WTC11 (cell line): Measurements from ENCODE around the gene NFIC.

Experiments used
- CREB1 ChIP-seq: sonication (generic); formaldehyde crosslinking; IDR thresholded peaks from 2 replicates; pipeline ENCODE4 v1.8.0; 2023; ENCODE audit warnings: mild to moderate bottlenecking, missing genetic modification reagents
- CREM ChIP-seq: sonication (generic); formaldehyde crosslinking; IDR thresholded peaks from 2 replicates; pipeline ENCODE4 v1.8.1; 2022; ENCODE audit warnings: mild to moderate bottlenecking, missing genetic modification reagents, moderate library complexity
- CTCF ChIP-seq: fragments of 200-600 bp; IDR thresholded peaks from 2 replicates; pipeline ENCODE4 v1.8.0; 2022; ENCODE audit warnings: antibody characterized with exemption
- E2F4 ChIP-seq: sonication (generic); formaldehyde crosslinking; IDR thresholded peaks from 2 replicates; pipeline ENCODE4 v1.8.1; 2022; ENCODE audit warnings: low read depth, mild to moderate bottlenecking, moderate library complexity, missing genetic modification reagents, borderline replicate concordance
- FOXP1 ChIP-seq: sonication (generic); formaldehyde crosslinking; IDR thresholded peaks from 2 replicates; pipeline ENCODE4 v1.8.0; 2022; ENCODE audit warnings: missing genetic modification reagents, mild to moderate bottlenecking, moderate library complexity, borderline replicate concordance
- JUN ChIP-seq: sonication (generic); formaldehyde crosslinking; IDR thresholded peaks from 2 replicates; pipeline ENCODE4 v1.8.0; 2023; ENCODE audit warnings: mild to moderate bottlenecking, missing genetic modification reagents
- MXD4 ChIP-seq: fragments of 250-450 bp; sonication (Bioruptor Pico); IDR thresholded peaks from 2 replicates; pipeline ENCODE4 v1.8.0; 2021; ENCODE audit warnings: mild to moderate bottlenecking, moderate library complexity, borderline replicate concordance
- SP1 ChIP-seq: sonication (generic); formaldehyde crosslinking; conservative IDR thresholded peaks from 2 replicates; pipeline ENCODE4 v1.8.1; 2022; ENCODE audit warnings: missing genetic modification reagents
- TEAD4 ChIP-seq: sonication (generic); formaldehyde crosslinking; IDR thresholded peaks from 2 replicates; pipeline ENCODE4 v1.8.0; 2022; ENCODE audit warnings: mild to moderate bottlenecking, missing genetic modification reagents
- ZBTB21 ChIP-seq: sonication (generic); formaldehyde crosslinking; IDR thresholded peaks from 2 replicates; pipeline ENCODE4 v1.8.1; 2023; ENCODE audit warnings: mild to moderate bottlenecking, missing genetic modification reagents, borderline replicate concordance

- TF ChIP-seq TEAD4 (CRISPR knock-in tag): no peak
- no peak for TF ChIP-seq E2F4 (CRISPR knock-in tag)
- TF ChIP-seq ZBTB21 (CRISPR knock-in tag): no peak
- no peak for TF ChIP-seq CTCF
- TF ChIP-seq JUN (CRISPR knock-in tag): no peak
- no peak for TF ChIP-seq MXD4 (CRISPR knock-in tag)
- TF ChIP-seq FOXP1 (CRISPR knock-in tag): no peak
- no peak for TF ChIP-seq CREM (CRISPR knock-in tag)
- no peak for TF ChIP-seq SP1 (CRISPR knock-in tag)
- no peak for TF ChIP-seq CREB1 (CRISPR knock-in tag)
These were observed 99.2 kb downstream of the NFIC start for GRCh38 chr19:3465552-3465951.
